ENCODE results near the gene KRT25. TPM values are rescaled to one million over a fixed set of nuclear protein-coding genes. Genes with fewer than 3 reads are reported as not detected.

Gene KRT25
- total and polyA plus RNA-seq, 9 donors, result 0.13 to 0.64 (median 0.35) TPM; not detected in 2

GRCh38 chr17:40702271-40702670 lies 52.9 kb downstream of the KRT25 start:
- no peaks in the 10 kb centered on the region for H3K9me3 ChIP-seq (replicated peaks; ENCODE audit: control insufficient read depth, low read depth, low read length)
- no CpG with 5 or more reads among the region's 3 CpGs for WGBS (ENCODE audit: insufficient coverage)
- DNase-seq, result no peak
- no peaks in the 10 kb centered on the region for H3K4me1 ChIP-seq (ENCODE audit: control insufficient read depth, insufficient read depth, low read length)
- no peak overlapping the region for H3K27ac ChIP-seq (ENCODE audit: low read length)
- H3K36me3 ChIP-seq (ENCODE audit: control insufficient read depth, insufficient read depth, low read length), result no peaks in the 10 kb centered on the region
- peaks cover 9% of the 10 kb centered on the region for H3K27me3 ChIP-seq (ENCODE audit: control insufficient read depth, insufficient read depth, low read length)
- no peak overlapping the region for H3K4me3 ChIP-seq (ENCODE audit: low read length)

GRCh38 chr17:40699853-40700252 lies 55.3 kb downstream of the KRT25 start:
- H3K9me3 ChIP-seq (replicated peaks; ENCODE audit: control insufficient read depth, low read depth, low read length), result no peaks in the 10 kb centered on the region
- WGBS (ENCODE audit: insufficient coverage), result 38% methylated on average over 2 of the region's 5 CpGs
- no peak overlapping the region for H3K4me3 ChIP-seq (ENCODE audit: low read length)
- no peaks in the 10 kb centered on the region for H3K4me1 ChIP-seq (ENCODE audit: control insufficient read depth, insufficient read depth, low read length)
- no peaks in the 10 kb centered on the region for H3K36me3 ChIP-seq (ENCODE audit: control insufficient read depth, insufficient read depth, low read length)
- H3K27me3 ChIP-seq (ENCODE audit: control insufficient read depth, insufficient read depth, low read length), result peaks cover 11% of the 10 kb centered on the region
- DNase-seq, result peak; percentile 87
- H3K27ac ChIP-seq (ENCODE audit: low read length), result no peak overlapping the region

GRCh38 chr17:40699371-40699770 lies 55.8 kb downstream of the KRT25 start:
- H3K27ac ChIP-seq (ENCODE audit: low read length), result no peak overlapping the region
- no peaks in the 10 kb centered on the region for H3K36me3 ChIP-seq (ENCODE audit: control insufficient read depth, insufficient read depth, low read length)
- peak; percentile 69 for DNase-seq
- WGBS (ENCODE audit: insufficient coverage), result 23% methylated on average over 6 of the region's 9 CpGs
- H3K9me3 ChIP-seq (replicated peaks; ENCODE audit: control insufficient read depth, low read depth, low read length), result no peaks in the 10 kb centered on the region
- H3K4me1 ChIP-seq (ENCODE audit: control insufficient read depth, insufficient read depth, low read length), result no peaks in the 10 kb centered on the region
- peaks cover 11% of the 10 kb centered on the region for H3K27me3 ChIP-seq (ENCODE audit: control insufficient read depth, insufficient read depth, low read length)
- H3K4me3 ChIP-seq (ENCODE audit: low read length), result no peak overlapping the region

Other genes with a start within 250 kb of the KRT25 start
- gene CCR7, start 189.9 kb downstream of the KRT25 start, total RNA-seq, result 0.09 TPM
- gene CCR7, start 189.9 kb downstream of the KRT25 start, polyA plus RNA-seq (ENCODE audit: insufficient read depth in 1 of 8, insufficient read length in 8 of 8, low replicate concordance in 1 of 8), result under 1 TPM; 0.17 to 0.35 (median 0.27) TPM
- 93.2 TPM for gene SMARCE1, start 107.5 kb downstream of the KRT25 start, total RNA-seq
- gene SMARCE1, start 107.5 kb downstream of the KRT25 start, polyA plus RNA-seq (ENCODE audit: insufficient read depth in 1 of 8, insufficient read length in 8 of 8, low replicate concordance in 1 of 8), result 100 to 1,000 TPM; 116 to 154 (median 124) TPM
- gene KRT222, start 90.2 kb downstream of the KRT25 start, total RNA-seq, result 1.3 TPM
- gene KRT222, start 90.2 kb downstream of the KRT25 start, polyA plus RNA-seq (ENCODE audit: insufficient read depth in 1 of 8, insufficient read length in 8 of 8, low replicate concordance in 1 of 8), result under 1 TPM in 7 of 8 donors, not detected in 1; 0.04 to 0.59 (median 0.23) TPM
- not detected for gene KRT24, start 51.6 kb downstream of the KRT25 start, total RNA-seq
- under 1 TPM in 2 of 8 donors, not detected in 6; 0.21 to 0.24 TPM for gene KRT24, start 51.6 kb downstream of the KRT25 start, polyA plus RNA-seq (ENCODE audit: insufficient read depth in 1 of 8, insufficient read length in 8 of 8, low replicate concordance in 1 of 8)
- not detected for gene KRT26, start 16.9 kb upstream of the KRT25 start, total RNA-seq
- gene KRT26, start 16.9 kb upstream of the KRT25 start, polyA plus RNA-seq (ENCODE audit: insufficient read depth in 1 of 8, insufficient read length in 8 of 8, low replicate concordance in 1 of 8), result under 1 TPM in 1 of 8 donors, not detected in 7; 0.12 TPM
- gene KRT27, start 27.2 kb upstream of the KRT25 start, total RNA-seq, result 0.18 TPM
- gene KRT27, start 27.2 kb upstream of the KRT25 start, polyA plus RNA-seq (ENCODE audit: insufficient read depth in 1 of 8, insufficient read length in 8 of 8, low replicate concordance in 1 of 8), result under 1 TPM in 1 of 8 donors, not detected in 7; 0.14 TPM
- not detected for gene KRT28, start 44.6 kb upstream of the KRT25 start, total RNA-seq
- not detected for gene KRT28, start 44.6 kb upstream of the KRT25 start, polyA plus RNA-seq (ENCODE audit: insufficient read depth in 1 of 8, insufficient read length in 8 of 8, low replicate concordance in 1 of 8)
- gene KRT10, start 67.3 kb upstream of the KRT25 start, total RNA-seq, result 11.6 TPM
- gene KRT10, start 67.3 kb upstream of the KRT25 start, polyA plus RNA-seq (ENCODE audit: insufficient read depth in 1 of 8, insufficient read length in 8 of 8, low replicate concordance in 1 of 8), result 100 to 1,000 TPM in 1 of 8 donors, 10 to 100 TPM in 7; 33.5 to 261 (median 47.3) TPM
- gene KRT12, start 111.9 kb upstream of the KRT25 start, total RNA-seq, result not detected
- 1 to 10 TPM in 1 of 8 donors, under 1 TPM in 7; 0.14 to 1.2 (median 0.22) TPM for gene KRT12, start 111.9 kb upstream of the KRT25 start, polyA plus RNA-seq (ENCODE audit: insufficient read depth in 1 of 8, insufficient read length in 8 of 8, low replicate concordance in 1 of 8)
- not detected for gene KRT20, start 129.9 kb upstream of the KRT25 start, total RNA-seq
- gene KRT20, start 129.9 kb upstream of the KRT25 start, polyA plus RNA-seq (ENCODE audit: insufficient read depth in 1 of 8, insufficient read length in 8 of 8, low replicate concordance in 1 of 8), result under 1 TPM in 4 of 8 donors, not detected in 4; 0.13 to 0.59 (median 0.35) TPM
- gene KRT23, start 182.3 kb upstream of the KRT25 start, total RNA-seq, result 0.27 TPM
- 1 to 10 TPM in 1 of 8 donors, under 1 TPM in 6, not detected in 1; 0.08 to 6.5 (median 0.22) TPM for gene KRT23, start 182.3 kb upstream of the KRT25 start, polyA plus RNA-seq (ENCODE audit: insufficient read depth in 1 of 8, insufficient read length in 8 of 8, low replicate concordance in 1 of 8)
- gene KRT39, start 211.6 kb upstream of the KRT25 start, total RNA-seq, result 3.8 TPM
- gene KRT39, start 211.6 kb upstream of the KRT25 start, polyA plus RNA-seq (ENCODE audit: insufficient read depth in 1 of 8, insufficient read length in 8 of 8, low replicate concordance in 1 of 8), result 1 to 10 TPM; 2.1 to 8.1 (median 6.3) TPM
- 11.0 TPM for gene KRT40, start 229.0 kb upstream of the KRT25 start, total RNA-seq
- 10 to 100 TPM in 4 of 8 donors, 1 to 10 TPM in 4; 3.7 to 16.2 (median 10.1) TPM for gene KRT40, start 229.0 kb upstream of the KRT25 start, polyA plus RNA-seq (ENCODE audit: insufficient read depth in 1 of 8, insufficient read length in 8 of 8, low replicate concordance in 1 of 8)
- not detected for gene KRTAP3-3, start 238.8 kb upstream of the KRT25 start, total RNA-seq
- under 1 TPM in 1 of 8 donors, not detected in 7; 0.40 TPM for gene KRTAP3-3, start 238.8 kb upstream of the KRT25 start, polyA plus RNA-seq (ENCODE audit: insufficient read depth in 1 of 8, insufficient read length in 8 of 8, low replicate concordance in 1 of 8)
- 0.18 TPM for gene KRTAP3-2, start 244.6 kb upstream of the KRT25 start, total RNA-seq
- gene KRTAP3-2, start 244.6 kb upstream of the KRT25 start, polyA plus RNA-seq (ENCODE audit: insufficient read depth in 1 of 8, insufficient read length in 8 of 8, low replicate concordance in 1 of 8), result 1 to 10 TPM in 1 of 8 donors, under 1 TPM in 7; 0.25 to 1.6 (median 0.61) TPM